ENCODE results near the gene OR4C5.
"Not testable (repeated sequence)": the region's sequence is repeated elsewhere in the genome, so short reads cannot be mapped to it uniquely, and the experiment has no call there.

The OR4C5 gene

GRCh38 chr11:48366365-48366764, at the start of gene OR4C5:
TSS of gene OR4C5 (minus strand) at chr11:48366465. CDS start at chr11:48366465, 0 bp downstream.
- DNase-seq = no peak

DNA sequence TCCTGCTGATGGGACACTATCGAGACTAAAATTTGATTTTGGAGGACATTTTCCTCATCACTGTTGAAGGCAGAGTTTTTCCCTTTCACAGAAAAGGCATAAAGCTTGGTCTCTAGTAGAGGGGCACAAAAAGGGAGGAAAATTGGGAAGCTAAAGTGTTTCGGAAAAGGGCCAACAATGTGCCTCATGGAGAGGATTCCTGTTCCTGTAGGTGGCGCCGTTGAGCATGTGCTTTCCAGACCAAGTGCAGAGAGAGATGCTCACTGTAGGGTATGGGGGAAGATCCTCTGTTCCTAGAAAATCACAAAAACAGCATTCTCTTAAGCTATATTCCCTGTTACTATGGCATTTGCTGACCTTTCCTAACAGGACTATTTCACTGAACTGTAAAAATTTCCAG, 18.4 kb upstream of the OR4C5 start:
- DNase-seq = no peak

GRCh38 chr11:48384151-48384550, 17.9 kb upstream of the OR4C5 start:
- not testable (repeated sequence) for DNase-seq

- not testable (repeated sequence) for DNase-seq
These were observed 5.0 kb downstream of the OR4C5 start for GRCh38 chr11:48361289-48361688.

- no peak for DNase-seq
These were observed 11.6 kb downstream of the OR4C5 start for GRCh38 chr11:48354677-48355076.

DNA sequence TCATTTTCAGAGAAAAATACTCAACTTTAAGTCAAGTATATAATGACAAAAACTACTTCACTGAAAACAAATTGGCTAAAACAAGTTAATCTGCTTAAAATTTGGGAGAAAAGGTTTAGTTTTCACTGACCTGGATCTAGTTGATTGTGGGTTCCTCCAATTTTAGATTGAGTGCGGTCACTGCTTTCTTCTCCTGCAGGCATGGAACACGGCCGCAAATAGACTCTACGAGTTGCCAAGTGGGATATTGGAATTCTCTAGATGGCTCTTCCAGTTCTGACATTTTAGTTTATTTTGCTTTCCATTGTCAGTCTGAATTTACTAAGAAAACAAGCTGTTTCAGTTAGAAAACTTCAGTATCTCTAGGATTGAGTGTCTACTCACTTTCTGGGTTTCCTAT, 12.3 kb downstream of the OR4C5 start:
- no peak for DNase-seq

GRCh38 chr11:48346286-48346685, 20.0 kb downstream of the OR4C5 start:
- DNase-seq = not testable (repeated sequence)

DNA sequence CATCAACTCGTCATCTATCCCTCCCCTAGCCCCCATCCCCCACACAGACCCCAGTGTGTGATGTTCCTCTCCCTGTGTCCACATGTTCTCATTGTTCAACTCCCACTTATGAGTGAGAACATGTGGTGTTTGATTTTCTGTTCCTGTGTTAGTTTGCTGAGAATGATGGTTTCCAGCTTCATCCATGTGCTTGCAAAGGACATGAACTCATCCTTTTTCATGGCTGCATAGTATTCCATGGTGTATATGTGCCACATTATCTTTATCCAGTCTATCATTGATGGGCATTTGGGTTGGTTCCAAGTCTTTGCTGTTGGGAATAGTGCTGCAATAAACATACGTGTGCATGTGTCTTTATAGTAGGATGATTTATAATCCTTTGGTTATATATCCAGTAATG, 23.8 kb downstream of the OR4C5 start:
- DNase-seq = not testable (repeated sequence)

DNA sequence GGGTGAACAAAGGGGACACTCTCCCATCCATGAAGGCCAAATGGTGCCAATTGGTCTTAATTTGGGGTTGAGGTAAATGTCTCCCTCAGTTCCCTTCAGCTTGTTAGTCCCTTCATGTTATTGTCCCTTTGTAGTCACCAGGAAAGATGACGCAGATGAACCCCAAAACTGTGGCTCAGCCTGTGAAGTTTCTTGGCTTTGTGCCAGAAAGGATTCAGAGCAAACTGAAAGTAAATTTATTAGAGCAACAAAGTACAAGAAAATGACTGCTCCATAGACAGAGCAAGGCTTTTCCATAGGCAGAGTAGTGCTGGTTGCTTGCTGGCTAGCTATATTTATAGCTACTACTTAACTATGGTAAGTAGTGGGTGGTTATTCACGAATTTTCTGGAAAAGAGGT, 24.8 kb downstream of the OR4C5 start:
- DNase-seq = no peak

DNA sequence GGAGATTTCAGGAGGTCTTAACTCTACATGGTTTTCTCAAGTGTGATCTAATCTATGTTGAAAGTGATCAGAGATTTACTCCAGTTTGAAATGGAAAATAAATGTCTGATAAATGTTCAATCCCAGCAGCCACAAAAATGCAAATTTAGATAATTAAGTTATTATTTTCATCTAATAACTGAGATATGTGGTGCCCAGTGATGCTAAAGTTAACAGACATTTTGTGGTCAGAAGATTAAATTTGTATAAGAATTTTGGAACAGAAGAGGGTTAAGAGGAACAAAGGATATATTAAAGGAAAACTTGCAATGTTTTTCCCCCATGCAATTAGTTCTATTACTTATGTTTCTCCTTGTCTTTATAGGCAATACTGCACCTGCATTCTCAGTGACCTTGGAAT, 41.6 kb downstream of the OR4C5 start, which contains the start of gene OR4C3:
Gene OR4C3, plus strand, starts transcription at position 301 of the 400 bp plus-strand sequence. CDS start 102 bp downstream, outside the sequence.
- DNase-seq = not testable (repeated sequence)

DNA sequence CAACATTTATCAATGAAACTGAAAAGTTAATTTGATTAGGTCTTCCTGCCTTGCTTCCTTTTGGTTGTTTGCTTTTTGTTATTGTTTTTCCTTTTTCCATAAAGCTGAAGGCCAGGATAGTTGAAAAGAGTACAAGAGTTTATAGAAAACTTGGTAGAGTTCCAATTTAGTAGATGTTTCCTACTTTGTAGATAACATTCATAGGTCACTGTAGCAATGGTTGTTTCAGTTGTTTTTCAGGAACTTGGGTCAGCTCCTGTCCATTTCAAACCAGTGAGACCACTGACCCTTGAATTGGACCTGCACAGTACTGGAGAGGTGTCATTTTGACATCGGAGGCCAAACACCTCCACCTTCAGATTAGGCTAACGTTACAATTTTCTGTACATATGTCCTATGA, 46.5 kb downstream of the OR4C5 start:
- not testable (repeated sequence) for DNase-seq
